ENCODE results near the gene RELB.

RELB gene

DNA sequence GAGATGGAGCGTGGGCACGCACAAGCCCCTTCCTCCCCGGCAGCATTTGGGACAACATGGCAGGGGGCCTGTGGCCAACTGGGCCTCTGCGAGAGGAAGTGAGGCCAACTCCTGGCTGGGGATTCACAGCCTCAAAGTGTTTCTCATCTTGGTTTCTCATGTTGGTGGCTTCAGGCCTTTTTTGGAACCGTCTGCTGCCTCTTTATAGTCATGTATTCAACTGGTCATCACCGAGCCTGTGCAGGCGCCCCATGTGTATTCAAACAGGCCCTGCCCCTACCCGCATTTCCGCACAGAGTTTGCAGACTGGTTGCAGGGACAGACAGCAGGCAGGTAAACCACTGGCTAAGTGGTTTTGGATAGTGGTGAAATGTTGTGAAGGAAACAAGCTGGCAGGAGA lies 17.3 kb upstream of the RELB start:
- no peak overlapping the region for H3K4me2 ChIP-seq (ENCODE audit: low read depth, low read length, poor library complexity, severe bottlenecking)
- H3K79me2 ChIP-seq (ENCODE audit: insufficient read depth, low read length): no peaks in the 10 kb centered on the region
- no peaks in the 10 kb centered on the region for H3F3A ChIP-seq (ENCODE audit: insufficient read depth)
- H3K9me2 ChIP-seq (replicated peaks; ENCODE audit: insufficient read depth, low read length): no peaks in the 10 kb centered on the region
- TF ChIP-seq EZH2phosphoT487 (conservative IDR thresholded peaks at IDR 0.05; ENCODE audit: low read length) (no peak), CTCF (IDR thresholded peaks at IDR 0.05; ENCODE audit: insufficient read depth, low read length, poor library complexity, severe bottlenecking) (no peak)
- H3K36me3 ChIP-seq (ENCODE audit: low read length): no peaks in the 10 kb centered on the region
- H3K9me3 ChIP-seq (ENCODE audit: insufficient read depth, low read length): no peaks in the 10 kb centered on the region
- H3K27ac ChIP-seq (ENCODE audit: low read depth, low read length): no peak overlapping the region
- H2AFZ ChIP-seq (ENCODE audit: low read depth, low read length, severe bottlenecking): no peak overlapping the region
- H4K20me1 ChIP-seq (ENCODE audit: low read depth, low read length): no peaks in the 10 kb centered on the region
- H3K27me3 ChIP-seq (ENCODE audit: low read length): no peaks in the 10 kb centered on the region
- H3K9ac ChIP-seq (ENCODE audit: low read length): no peak overlapping the region
- no peak overlapping the region for H3K4me3 ChIP-seq (ENCODE audit: insufficient read depth, low read length, poor library complexity, severe bottlenecking)

- H3K9ac ChIP-seq (ENCODE audit: low read length): no peak overlapping the region
- no peaks in the 10 kb centered on the region for H4K20me1 ChIP-seq (ENCODE audit: low read depth, low read length)
- H3K4me2 ChIP-seq (ENCODE audit: low read depth, low read length, poor library complexity, severe bottlenecking): no peak overlapping the region
- H3K27me3 ChIP-seq (ENCODE audit: low read length): no peaks in the 10 kb centered on the region
- no peaks in the 10 kb centered on the region for H3F3A ChIP-seq (ENCODE audit: insufficient read depth)
- no peaks in the 10 kb centered on the region for H3K9me2 ChIP-seq (replicated peaks; ENCODE audit: insufficient read depth, low read length)
- H3K36me3 ChIP-seq (ENCODE audit: low read length): no peaks in the 10 kb centered on the region
- H3K9me3 ChIP-seq (ENCODE audit: insufficient read depth, low read length): no peaks in the 10 kb centered on the region
- no peak overlapping the region for H3K4me3 ChIP-seq (ENCODE audit: insufficient read depth, low read length, poor library complexity, severe bottlenecking)
- no peaks in the 10 kb centered on the region for H3K79me2 ChIP-seq (ENCODE audit: insufficient read depth, low read length)
- no peak overlapping the region for H2AFZ ChIP-seq (ENCODE audit: low read depth, low read length, severe bottlenecking)
- TF ChIP-seq CTCF (IDR thresholded peaks at IDR 0.05; ENCODE audit: insufficient read depth, low read length, poor library complexity, severe bottlenecking) (no peak), EZH2phosphoT487 (conservative IDR thresholded peaks at IDR 0.05; ENCODE audit: low read length) (no peak)
- no peak overlapping the region for H3K27ac ChIP-seq (ENCODE audit: low read depth, low read length)
These were observed 15.8 kb upstream of the RELB start for GRCh38 chr19:44985445-44985844.

- H2AFZ ChIP-seq (ENCODE audit: low read depth, low read length, severe bottlenecking): no peak overlapping the region
- H3K27ac ChIP-seq (ENCODE audit: low read depth, low read length): no peak overlapping the region
- no peaks in the 10 kb centered on the region for H4K20me1 ChIP-seq (ENCODE audit: low read depth, low read length)
- H3K9me3 ChIP-seq (ENCODE audit: insufficient read depth, low read length): no peaks in the 10 kb centered on the region
- H3K79me2 ChIP-seq (ENCODE audit: insufficient read depth, low read length): no peaks in the 10 kb centered on the region
- no peak overlapping the region for H3K9ac ChIP-seq (ENCODE audit: low read length)
- no peaks in the 10 kb centered on the region for H3K9me2 ChIP-seq (replicated peaks; ENCODE audit: insufficient read depth, low read length)
- H3K27me3 ChIP-seq (ENCODE audit: low read length): no peaks in the 10 kb centered on the region
- no peak overlapping the region for H3K4me2 ChIP-seq (ENCODE audit: low read depth, low read length, poor library complexity, severe bottlenecking)
- no peak for TF ChIP-seq EZH2phosphoT487 (conservative IDR thresholded peaks at IDR 0.05; ENCODE audit: low read length)
- no peak for TF ChIP-seq CTCF (IDR thresholded peaks at IDR 0.05; ENCODE audit: insufficient read depth, low read length, poor library complexity, severe bottlenecking)
- H3F3A ChIP-seq (ENCODE audit: insufficient read depth): no peaks in the 10 kb centered on the region
- no peak overlapping the region for H3K4me3 ChIP-seq (ENCODE audit: insufficient read depth, low read length, poor library complexity, severe bottlenecking)
- H3K36me3 ChIP-seq (ENCODE audit: low read length): no peaks in the 10 kb centered on the region
These were observed 14.9 kb upstream of the RELB start for GRCh38 chr19:44986389-44986788.
